Measurements from ENCODE around the gene CYFIP2.
"Not testable (repeated sequence)": the region's sequence is repeated elsewhere in the genome, so short reads cannot be mapped to it uniquely, and the experiment has no call there.

CYFIP2 gene

GRCh38 chr5:157415838-157416237 lies 149.9 kb downstream of the CYFIP2 start:
- no peak for DNase-seq

DNA sequence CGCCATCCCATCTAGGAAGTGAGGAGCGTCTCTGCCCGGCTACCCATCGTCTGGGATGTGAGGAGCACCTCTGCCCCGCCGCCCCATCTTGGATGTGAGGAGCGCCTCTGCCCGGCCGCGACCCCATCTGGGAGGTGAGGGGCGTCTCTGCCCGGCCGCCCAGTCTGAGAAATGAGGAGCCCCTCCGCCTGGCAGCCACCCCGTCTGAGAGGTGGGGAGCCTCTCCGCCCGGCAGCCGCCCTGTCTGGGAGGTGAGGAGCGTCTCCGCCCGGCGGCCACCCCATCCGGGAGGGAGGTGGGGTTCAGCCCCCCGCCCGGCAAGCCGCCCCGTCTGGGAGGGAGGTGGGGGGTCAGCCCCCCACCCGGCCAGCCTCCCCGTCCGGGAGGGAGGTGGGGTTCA lies 153.6 kb downstream of the CYFIP2 start:
- DNase-seq: not testable (repeated sequence)

DNA sequence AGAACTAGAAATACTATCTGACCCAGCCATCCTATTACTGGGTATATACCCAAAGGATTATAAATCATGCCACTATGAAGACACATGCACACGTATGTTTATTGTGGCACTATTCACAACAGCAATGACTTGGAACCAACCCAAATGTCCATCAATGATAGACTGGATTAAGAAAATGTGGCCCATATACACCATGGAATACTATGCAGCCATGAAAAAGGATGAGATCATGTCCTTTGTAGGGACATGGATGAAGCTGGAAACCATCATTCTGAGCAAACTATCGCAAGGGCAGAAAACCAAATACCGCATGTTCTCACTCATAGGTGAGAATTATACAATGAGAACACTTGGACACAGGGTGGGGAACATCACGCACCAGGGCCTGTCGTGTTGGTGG lies 164.0 kb downstream of the CYFIP2 start:
- DNase-seq: not testable (repeated sequence)

DNA sequence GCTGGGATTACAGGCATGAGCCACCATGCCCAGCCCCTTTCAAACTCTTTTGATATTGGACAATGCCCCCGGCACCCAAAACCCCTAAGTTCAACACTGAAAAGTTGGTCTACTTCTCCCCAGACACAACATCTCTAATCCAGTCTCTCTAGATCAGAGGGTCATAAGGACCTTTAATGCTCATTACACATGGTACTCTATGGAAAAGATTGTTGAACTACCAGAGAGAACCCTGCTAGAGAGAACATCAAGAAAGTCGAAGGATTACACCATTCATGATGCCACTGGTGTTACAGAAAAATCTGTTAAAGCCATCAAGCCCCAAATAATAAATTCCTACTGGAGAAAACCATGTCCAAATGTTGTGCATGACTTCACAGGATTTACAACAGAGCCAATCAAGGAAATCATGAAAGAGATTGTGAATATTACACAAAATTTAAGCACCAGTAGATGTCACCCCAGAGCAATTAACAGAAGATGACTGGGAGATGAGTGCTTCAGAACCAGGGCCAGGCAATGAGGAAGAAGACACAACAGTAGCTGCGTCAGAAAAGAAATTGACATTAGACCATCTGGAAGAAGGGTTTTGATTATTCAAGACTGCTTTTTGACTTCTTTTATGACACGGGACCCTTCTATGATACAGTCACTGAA lies 165.7 kb downstream of the CYFIP2 start:
- DNase-seq: peak; percentile 83

- no peak for DNase-seq
These were observed 168.2 kb downstream of the CYFIP2 start for GRCh38 chr5:157434096-157434495.

DNA sequence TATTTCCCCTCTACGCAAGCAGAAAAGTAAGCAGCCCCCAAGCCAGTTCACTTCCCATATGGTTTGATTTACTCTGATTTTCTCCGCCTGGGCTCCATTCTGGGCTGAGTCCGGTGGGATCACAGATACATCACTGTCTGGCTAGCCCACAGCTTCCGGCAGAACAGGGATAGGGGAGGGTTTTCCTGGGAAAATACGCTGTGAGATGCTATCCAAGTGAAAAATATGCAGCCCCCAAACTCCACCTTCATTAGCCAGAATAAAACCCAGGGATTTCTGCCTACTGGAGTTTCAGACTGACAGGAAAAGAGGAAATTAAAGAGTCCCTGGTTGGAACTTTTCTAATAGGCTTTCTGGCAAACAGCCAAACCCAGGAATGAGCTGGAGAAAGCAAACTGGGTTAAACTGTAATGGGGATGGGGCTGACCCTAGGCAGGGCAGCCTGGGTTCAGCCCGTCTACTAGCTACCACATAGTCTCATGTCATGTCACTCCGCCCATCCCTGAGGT lies 177.2 kb downstream of the CYFIP2 start:
- DNase-seq: no peak

DNA sequence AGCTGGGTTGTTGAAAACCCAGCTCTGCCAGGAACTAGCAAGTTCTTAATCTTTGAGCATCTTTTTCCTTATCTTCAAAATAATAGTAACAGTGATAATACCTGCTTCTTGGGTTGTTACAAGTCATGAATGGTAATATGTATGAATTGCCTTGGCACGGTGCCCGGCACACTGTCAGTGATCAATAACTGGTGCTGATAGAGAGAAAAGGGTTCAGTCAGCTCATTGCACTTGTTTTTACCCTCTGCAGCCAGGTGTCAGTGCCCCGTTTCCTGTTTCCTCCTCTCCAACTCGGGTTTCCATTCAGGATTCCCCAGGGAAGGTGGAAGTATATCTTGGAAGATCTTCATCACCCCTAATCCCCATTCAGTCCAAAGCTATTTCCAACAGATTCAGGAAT lies 178.3 kb downstream of the CYFIP2 start:
- no peak for DNase-seq
